SK-N-SH (cell line): ENCODE data around the gene DCTN3. TPM values are rescaled to one million over a fixed set of nuclear protein-coding genes. Genes with fewer than 3 reads are reported as not detected.

Experiments used
- CTCF ChIA-PET: fragments of 300-600, 350-600 bp; formaldehyde crosslinking; extraction: SDS; loops from one replicate; lab custom pipeline; 2021; lab: Yijun Ruan, JAX
- POLR2A ChIA-PET: fragments of 350-600 bp; sonication (Branson Sonifier 250); formaldehyde crosslinking; extraction: SDS; loops from one replicate; lab custom pipeline; 2020; ENCODE audit warnings: antibody characterized with exemption, inconsistent platforms; lab: Yijun Ruan, JAX
- DNase-seq: peaks from one replicate; pipeline ENCODE4 v3.0.0; 2012
- H2AFZ ChIP-seq: fragments of 200-600 bp; sonication (generic); 2 replicates; pipeline ENCODE4 v1.8.1; 2016; ENCODE audit warnings: antibody characterized with exemption, mild to moderate bottlenecking, low read depth
- H3F3A ChIP-seq: fragments of 200-600 bp; sonication (generic); replicated peaks from 2 replicates; pipeline ENCODE3; 2016; ENCODE audit warnings: antibody characterized with exemption, mild to moderate bottlenecking; ENCODE audit not compliant: insufficient read depth
- H3K27ac ChIP-seq, 2 experiments: fragments of 200-500 bp in 1 of 2; fragments of 200-600 bp in 1 of 2; sonication (Bioruptor generic) in 1 of 2; sonication (generic), shearing (Covaris generic) in 1 of 2; 2 replicates each; pipeline versions ENCODE4 v1.5.1 to v1.6.1; 2014 to 2016; ENCODE audit warnings: low read depth in 2 of 2, inconsistent platforms in 1 of 2, low read length in 1 of 2, mild to moderate bottlenecking in 1 of 2, mixed read lengths in 1 of 2
- H3K27me3 ChIP-seq: fragments of 200-600 bp; sonication (generic), shearing (Covaris generic); 2 replicates; pipeline ENCODE4 v1.6.1; 2016; ENCODE audit warnings: mixed run types; ENCODE audit not compliant: insufficient read depth
- H3K36me3 ChIP-seq, 2 experiments: fragments of 200-500 bp in 1 of 2; fragments of 200-600 bp in 1 of 2; sonication (Bioruptor generic) in 1 of 2; sonication (generic) in 1 of 2; replicated peaks in 1 of 2; 2 replicates each; pipeline versions ENCODE3 to v1.5.1; 2014 to 2016; ENCODE audit warnings: low read length in 1 of 2, mild to moderate bottlenecking in 1 of 2; ENCODE audit not compliant: insufficient read depth in 2 of 2, control insufficient read depth in 1 of 2
- H3K4me1 ChIP-seq, 2 experiments: fragments of 200-500 bp in 1 of 2; fragments of 200-600 bp in 1 of 2; sonication (Bioruptor generic) in 1 of 2; sonication (generic), shearing (Covaris generic) in 1 of 2; 2 replicates each; pipeline versions ENCODE4 v1.5.1 to v1.6.1; 2014 to 2016; ENCODE audit warnings: low read depth in 1 of 2, low read length in 1 of 2, mixed run types in 1 of 2; ENCODE audit not compliant: insufficient read depth in 2 of 2, control insufficient read depth in 1 of 2
- H3K4me2 ChIP-seq: fragments of 200-600 bp; sonication (generic), shearing (Covaris generic); 2 replicates; pipeline ENCODE4 v1.6.1; 2017; ENCODE audit warnings: mixed run types
- H3K4me3 ChIP-seq, 2 experiments: fragments of 200-500 bp in 1 of 2; fragments of 200-600 bp in 1 of 2; sonication (Bioruptor generic) in 1 of 2; sonication (generic), shearing (Covaris generic) in 1 of 2; 2 replicates each; pipeline versions ENCODE4 v1.5.1 to v1.8.1; 2014 to 2016; ENCODE audit warnings: low read depth in 2 of 2, inconsistent platforms in 1 of 2, low read length in 1 of 2, mild to moderate bottlenecking in 1 of 2, mixed read lengths in 1 of 2, moderate library complexity in 1 of 2
- H3K79me2 ChIP-seq: fragments of 200-600 bp; sonication (generic); 2 replicates; pipeline ENCODE4 v1.8.1; 2017; ENCODE audit warnings: mild to moderate bottlenecking; ENCODE audit not compliant: insufficient read depth
- H3K9ac ChIP-seq: fragments of 200-600 bp; sonication (generic); 2 replicates; pipeline ENCODE4 v1.6.1; 2017; ENCODE audit warnings: mixed run types
- H3K9me2 ChIP-seq: fragments of 200-600 bp; sonication (generic); 2 replicates; pipeline ENCODE4 v1.6.1; 2017; ENCODE audit warnings: mixed run types
- H3K9me3 ChIP-seq: fragments of 200-600 bp; sonication (generic); 2 replicates; pipeline ENCODE4 v1.6.1; 2017; ENCODE audit warnings: mixed run types, mild to moderate bottlenecking, moderate library complexity
- H4K20me1 ChIP-seq: fragments of 200-600 bp; sonication (generic); 2 replicates; pipeline ENCODE4 v1.6.1; 2017; ENCODE audit warnings: mild to moderate bottlenecking, mixed run types; ENCODE audit not compliant: insufficient read depth
- CHD2 ChIP-seq: fragments of 150-350 bp; IDR thresholded peaks from 2 replicates; pipeline ENCODE4 v1.6.1; 2018; ENCODE audit warnings: low read length; ENCODE audit not compliant: partially characterized antibody
- GABPA ChIP-seq: IDR thresholded peaks from 2 replicates; pipeline ENCODE4 v1.4.0; 2012; ENCODE audit warnings: low read depth, mild to moderate bottlenecking
- RAD21 ChIP-seq: IDR thresholded peaks from 2 replicates; pipeline ENCODE4 v1.6.1; 2012; ENCODE audit warnings: mild to moderate bottlenecking, low read length
- RCOR1 ChIP-seq: fragments of 150-350 bp; IDR thresholded peaks from 2 replicates; pipeline ENCODE4 v1.6.1; 2017; ENCODE audit warnings: antibody characterized with exemption, low read length
- RXRA ChIP-seq: IDR thresholded peaks from 2 replicates; pipeline ENCODE4 v1.4.0; 2012; ENCODE audit warnings: low read depth, mild to moderate bottlenecking, borderline replicate concordance
- SMC3 ChIP-seq: IDR thresholded peaks from 2 replicates; pipeline ENCODE4 v1.6.1; 2012; ENCODE audit warnings: low read depth, low read length, improper control_type of control experiment
- TAF1 ChIP-seq: IDR thresholded peaks from 2 replicates; pipeline ENCODE4 v1.6.1; 2012; ENCODE audit warnings: low read depth, mild to moderate bottlenecking, low read length, moderate library complexity, borderline replicate concordance
- YY1 ChIP-seq: IDR thresholded peaks from 2 replicates; pipeline ENCODE4 v1.4.0; 2012; ENCODE audit warnings: low read depth, mild to moderate bottlenecking
- WGBS: methylation state at CpG from one replicate; pipeline ENCODE4 v1.1.6; 2017; ENCODE audit warnings: low lambda C conversion rate; 5-methylcytosine and 5-hydroxymethylcytosine counted together
- polyA plus RNA-seq, 3 experiments: library from polyadenylated mRNA; depleted of rRNA; stranded (reverse); fragments of >200 nt; gene quantifications; 2 replicates each; pipeline ENCODE4 v1.2.3, GENCODE V29; 2012
- TF ChIP-seq, protein P1 (sequence below): fragments of 200-600 bp; sonication (generic); IDR thresholded peaks from 2 replicates; pipeline ENCODE4 v1.6.1; 2017; ENCODE audit warnings: antibody characterized with exemption, mild to moderate bottlenecking, moderate library complexity
- TF ChIP-seq, protein P2 (sequence below): fragments of 150-350 bp; IDR thresholded peaks from 2 replicates; pipeline ENCODE4 v1.6.1; 2016; ENCODE audit warnings: mild to moderate bottlenecking, low read depth, low read length
- TF ChIP-seq, protein P3 (sequence below): IDR thresholded peaks from 2 replicates; pipeline ENCODE4; 2012

DCTN3 gene
- polyA plus RNA-seq, 1 of the 3 experiments (the other 2 are of a cell fraction), result 300 TPM

GRCh38 chr9:34606905-34607304 lies 13.4 kb downstream of the DCTN3 start (continued):
- TF ChIP-seq, protein P1, sequence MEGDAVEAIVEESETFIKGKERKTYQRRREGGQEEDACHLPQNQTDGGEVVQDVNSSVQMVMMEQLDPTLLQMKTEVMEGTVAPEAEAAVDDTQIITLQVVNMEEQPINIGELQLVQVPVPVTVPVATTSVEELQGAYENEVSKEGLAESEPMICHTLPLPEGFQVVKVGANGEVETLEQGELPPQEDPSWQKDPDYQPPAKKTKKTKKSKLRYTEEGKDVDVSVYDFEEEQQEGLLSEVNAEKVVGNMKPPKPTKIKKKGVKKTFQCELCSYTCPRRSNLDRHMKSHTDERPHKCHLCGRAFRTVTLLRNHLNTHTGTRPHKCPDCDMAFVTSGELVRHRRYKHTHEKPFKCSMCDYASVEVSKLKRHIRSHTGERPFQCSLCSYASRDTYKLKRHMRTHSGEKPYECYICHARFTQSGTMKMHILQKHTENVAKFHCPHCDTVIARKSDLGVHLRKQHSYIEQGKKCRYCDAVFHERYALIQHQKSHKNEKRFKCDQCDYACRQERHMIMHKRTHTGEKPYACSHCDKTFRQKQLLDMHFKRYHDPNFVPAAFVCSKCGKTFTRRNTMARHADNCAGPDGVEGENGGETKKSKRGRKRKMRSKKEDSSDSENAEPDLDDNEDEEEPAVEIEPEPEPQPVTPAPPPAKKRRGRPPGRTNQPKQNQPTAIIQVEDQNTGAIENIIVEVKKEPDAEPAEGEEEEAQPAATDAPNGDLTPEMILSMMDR, result no peak
- TF ChIP-seq RXRA (no peak), RAD21 (no peak), YY1 (no peak), GABPA (no peak)
- TF ChIP-seq, protein P2, sequence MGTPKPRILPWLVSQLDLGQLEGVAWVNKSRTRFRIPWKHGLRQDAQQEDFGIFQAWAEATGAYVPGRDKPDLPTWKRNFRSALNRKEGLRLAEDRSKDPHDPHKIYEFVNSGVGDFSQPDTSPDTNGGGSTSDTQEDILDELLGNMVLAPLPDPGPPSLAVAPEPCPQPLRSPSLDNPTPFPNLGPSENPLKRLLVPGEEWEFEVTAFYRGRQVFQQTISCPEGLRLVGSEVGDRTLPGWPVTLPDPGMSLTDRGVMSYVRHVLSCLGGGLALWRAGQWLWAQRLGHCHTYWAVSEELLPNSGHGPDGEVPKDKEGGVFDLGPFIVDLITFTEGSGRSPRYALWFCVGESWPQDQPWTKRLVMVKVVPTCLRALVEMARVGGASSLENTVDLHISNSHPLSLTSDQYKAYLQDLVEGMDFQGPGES, result no peak
- TF ChIP-seq, protein P3, sequence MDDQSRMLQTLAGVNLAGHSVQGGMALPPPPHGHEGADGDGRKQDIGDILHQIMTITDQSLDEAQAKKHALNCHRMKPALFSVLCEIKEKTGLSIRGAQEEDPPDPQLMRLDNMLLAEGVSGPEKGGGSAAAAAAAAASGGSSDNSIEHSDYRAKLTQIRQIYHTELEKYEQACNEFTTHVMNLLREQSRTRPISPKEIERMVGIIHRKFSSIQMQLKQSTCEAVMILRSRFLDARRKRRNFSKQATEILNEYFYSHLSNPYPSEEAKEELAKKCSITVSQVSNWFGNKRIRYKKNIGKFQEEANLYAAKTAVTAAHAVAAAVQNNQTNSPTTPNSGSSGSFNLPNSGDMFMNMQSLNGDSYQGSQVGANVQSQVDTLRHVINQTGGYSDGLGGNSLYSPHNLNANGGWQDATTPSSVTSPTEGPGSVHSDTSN, result no peak

GRCh38 chr9:34606190-34606589 lies 14.1 kb downstream of the DCTN3 start:
- no peaks in the 10 kb centered on the region for H3K9me3 ChIP-seq
- H3K36me3 ChIP-seq, result no peaks in the 10 kb centered on the region
- no peaks in the 10 kb centered on the region for H4K20me1 ChIP-seq
- POLR2A ChIA-PET, result no interaction called here
- H3K4me1 ChIP-seq, result peaks cover 0 to 7% of the 10 kb centered on the region in 2 experiments; a peak in 1 of 4 replicates
- no peak overlapping the region for H2AFZ ChIP-seq
- no peaks in the 10 kb centered on the region for H3K9me2 ChIP-seq
- peaks cover 5% of the 10 kb centered on the region; the same call in 1 of the 2 replicates for H3K79me2 ChIP-seq
- no peak overlapping the region for H3K4me2 ChIP-seq
- TF ChIP-seq CHD2, result no peak
- no peak for TF ChIP-seq TAF1
- H3F3A ChIP-seq, result no peaks in the 10 kb centered on the region
- H3K9ac ChIP-seq, result no peak overlapping the region
- no peak overlapping the region for H3K27ac ChIP-seq
- H3K4me3 ChIP-seq, result no peak overlapping the region
- CTCF ChIA-PET, result interaction anchor here (0.9 to 7.9 kb wide), 10 partner anchors 13 to 202 kb away, joined by 3 to 112 read pairs (median 7); partner anchors contain the start of gene SIGMAR1
- no peaks in the 10 kb centered on the region for H3K27me3 ChIP-seq
- DNase-seq, result no peak

DNA sequence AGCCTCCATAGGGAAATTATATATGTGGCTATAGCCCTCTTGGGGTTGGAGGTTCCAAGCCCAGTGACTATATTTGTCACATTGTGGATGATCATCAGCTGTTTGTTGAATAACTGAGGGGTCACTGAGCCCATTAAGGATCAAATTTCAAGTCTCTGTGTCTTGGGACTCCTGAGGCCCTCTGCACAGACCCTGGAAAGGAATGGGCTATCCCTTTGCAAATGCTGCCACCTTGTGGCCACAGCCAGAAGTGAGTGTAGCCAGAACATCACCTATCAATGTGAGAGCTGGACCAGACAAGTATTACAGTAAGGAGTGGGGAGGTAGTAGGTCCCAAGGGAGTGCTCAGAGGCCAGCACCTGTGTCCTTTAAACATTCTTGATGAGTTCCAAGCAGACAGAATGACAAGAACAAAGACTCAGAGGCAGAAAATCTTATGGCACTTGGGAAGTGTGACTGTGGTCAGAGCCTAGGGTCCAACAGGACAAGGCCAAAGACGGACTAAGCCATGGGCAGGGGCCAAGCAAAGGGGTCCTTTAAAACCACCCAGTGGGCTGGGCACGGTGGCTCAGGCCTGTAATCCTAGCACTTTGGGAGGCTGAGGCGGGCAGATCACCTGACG lies 16.6 kb downstream of the DCTN3 start:
- ChIA-PET CTCF (interaction anchor here (0.5 to 7.9 kb wide), 83 partner anchors 8 to 869 kb away, joined by 3 to 112 read pairs (median 5); partner anchors contain the start of genes ARID3C, CNTFR, DCTN3 and GALT), POLR2A (no interaction called here)
- Histone ChIP-seq H3K36me3 (no peaks in the 10 kb centered on the region), H3K9me2 (no peaks in the 10 kb centered on the region), H3F3A (no peaks in the 10 kb centered on the region), H3K4me3 (no peak overlapping the region; a peak in 1 of 4 replicates), H4K20me1 (no peaks in the 10 kb centered on the region), H3K4me2 (no peak overlapping the region), H3K27ac (no peak overlapping the region), H3K27me3 (no peaks in the 10 kb centered on the region), H3K4me1 (peaks cover 0 to 7% of the 10 kb centered on the region in 2 experiments; a peak in 1 of 4 replicates), H3K9ac (no peak overlapping the region), H2AFZ (no peak overlapping the region), H3K79me2 (no peaks in the 10 kb centered on the region), H3K9me3 (no peaks in the 10 kb centered on the region)
- WGBS, result 66% methylated on average over 4 of the region's 4 CpGs
- peak; percentile 88 for DNase-seq
- TF ChIP-seq RAD21, result peak; percentile 97
- TF ChIP-seq CHD2, result no peak
- TF ChIP-seq, protein P1, result peak; percentile 94
- peak; percentile 83 for TF ChIP-seq SMC3
- 0 out of 2 replicates have a peak, but pooled peaks have one; percentile 43 for TF ChIP-seq RCOR1
